ENCODE results near the gene CRADD.

DNA sequence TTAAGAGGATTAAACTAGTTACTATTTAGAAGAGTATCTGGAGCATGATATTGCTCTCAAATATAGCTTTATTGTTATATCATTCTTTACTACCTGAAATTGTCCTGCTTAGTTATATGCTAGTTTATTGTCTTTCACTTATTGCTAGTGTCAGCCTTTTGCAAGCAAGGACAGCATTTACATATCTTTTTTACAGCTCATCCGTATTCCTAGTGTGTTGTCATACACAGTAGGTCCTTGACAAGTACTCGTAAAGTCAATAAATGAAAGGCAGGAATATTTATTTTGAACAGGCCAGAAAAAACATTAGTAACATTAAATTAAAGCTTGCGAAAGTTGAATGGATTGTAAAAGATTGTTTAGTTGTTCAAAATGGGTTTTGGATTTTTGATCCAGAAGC is 35.0 kb downstream of the CRADD start:
- TF ChIP-seq, protein P1, sequence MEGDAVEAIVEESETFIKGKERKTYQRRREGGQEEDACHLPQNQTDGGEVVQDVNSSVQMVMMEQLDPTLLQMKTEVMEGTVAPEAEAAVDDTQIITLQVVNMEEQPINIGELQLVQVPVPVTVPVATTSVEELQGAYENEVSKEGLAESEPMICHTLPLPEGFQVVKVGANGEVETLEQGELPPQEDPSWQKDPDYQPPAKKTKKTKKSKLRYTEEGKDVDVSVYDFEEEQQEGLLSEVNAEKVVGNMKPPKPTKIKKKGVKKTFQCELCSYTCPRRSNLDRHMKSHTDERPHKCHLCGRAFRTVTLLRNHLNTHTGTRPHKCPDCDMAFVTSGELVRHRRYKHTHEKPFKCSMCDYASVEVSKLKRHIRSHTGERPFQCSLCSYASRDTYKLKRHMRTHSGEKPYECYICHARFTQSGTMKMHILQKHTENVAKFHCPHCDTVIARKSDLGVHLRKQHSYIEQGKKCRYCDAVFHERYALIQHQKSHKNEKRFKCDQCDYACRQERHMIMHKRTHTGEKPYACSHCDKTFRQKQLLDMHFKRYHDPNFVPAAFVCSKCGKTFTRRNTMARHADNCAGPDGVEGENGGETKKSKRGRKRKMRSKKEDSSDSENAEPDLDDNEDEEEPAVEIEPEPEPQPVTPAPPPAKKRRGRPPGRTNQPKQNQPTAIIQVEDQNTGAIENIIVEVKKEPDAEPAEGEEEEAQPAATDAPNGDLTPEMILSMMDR (IDR thresholded peaks at IDR 0.05), result no peak
- TF ChIP-seq POLR2AphosphoS5 (IDR thresholded peaks at IDR 0.05), result no peak
